ENCODE data around the gene TPPP3. TPM values are rescaled to one million over a fixed set of nuclear protein-coding genes. Genes with fewer than 3 reads are reported as not detected.

TPPP3 gene
- total and polyA plus RNA-seq, 9 donors = 2.2 to 269 (median 15.2) TPM

DNA sequence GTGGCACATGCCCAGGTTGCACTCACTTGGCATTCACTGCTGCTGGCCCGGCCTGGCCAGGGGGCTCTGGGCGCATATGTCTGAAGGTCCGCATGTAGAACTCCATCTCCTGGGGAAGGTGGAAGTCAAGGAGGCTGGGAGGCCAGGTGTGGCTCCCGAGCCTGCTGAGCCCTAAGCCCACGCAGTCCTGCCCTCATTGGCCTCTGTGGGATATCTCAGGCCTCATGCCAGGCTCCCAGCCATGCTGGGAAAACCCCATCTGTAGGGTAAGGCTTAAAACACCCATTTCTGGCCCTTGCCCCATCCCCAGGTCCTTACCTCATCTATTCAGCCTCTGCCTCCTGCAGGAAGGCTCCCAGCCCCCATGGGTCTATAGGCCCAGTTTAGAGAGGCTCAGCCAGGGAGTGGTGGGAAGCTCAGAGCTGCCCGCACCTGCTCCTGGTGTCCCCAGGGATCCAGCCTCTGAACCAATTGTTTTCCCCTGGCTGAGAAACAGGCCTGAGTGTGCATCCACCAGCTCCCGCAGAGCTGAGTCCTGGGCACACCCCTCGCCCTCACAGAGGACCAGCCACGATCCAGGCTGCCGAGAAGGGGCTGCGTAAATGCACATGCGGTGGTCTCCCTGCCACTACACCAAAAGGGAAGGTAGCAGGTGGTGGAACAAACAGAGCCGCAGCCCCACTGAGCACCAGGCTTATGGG lies 2.3 kb upstream of the TPPP3 start:
- Histone ChIP-seq H3K4me3 (no peak overlapping the region), H3K4me1 (ENCODE audit: insufficient read depth) (peaks cover 14% of the 10 kb centered on the region), H3K27me3 (no peaks in the 10 kb centered on the region), H3K36me3 (no peaks in the 10 kb centered on the region), H3K9me3 (no peaks in the 10 kb centered on the region), H3K27ac (no peak overlapping the region)
- TF ChIP-seq POLR2A (IDR thresholded peaks at IDR 0.05) (no peak), EP300 (IDR thresholded peaks at IDR 0.05) (no peak)
- TF ChIP-seq, protein P1, sequence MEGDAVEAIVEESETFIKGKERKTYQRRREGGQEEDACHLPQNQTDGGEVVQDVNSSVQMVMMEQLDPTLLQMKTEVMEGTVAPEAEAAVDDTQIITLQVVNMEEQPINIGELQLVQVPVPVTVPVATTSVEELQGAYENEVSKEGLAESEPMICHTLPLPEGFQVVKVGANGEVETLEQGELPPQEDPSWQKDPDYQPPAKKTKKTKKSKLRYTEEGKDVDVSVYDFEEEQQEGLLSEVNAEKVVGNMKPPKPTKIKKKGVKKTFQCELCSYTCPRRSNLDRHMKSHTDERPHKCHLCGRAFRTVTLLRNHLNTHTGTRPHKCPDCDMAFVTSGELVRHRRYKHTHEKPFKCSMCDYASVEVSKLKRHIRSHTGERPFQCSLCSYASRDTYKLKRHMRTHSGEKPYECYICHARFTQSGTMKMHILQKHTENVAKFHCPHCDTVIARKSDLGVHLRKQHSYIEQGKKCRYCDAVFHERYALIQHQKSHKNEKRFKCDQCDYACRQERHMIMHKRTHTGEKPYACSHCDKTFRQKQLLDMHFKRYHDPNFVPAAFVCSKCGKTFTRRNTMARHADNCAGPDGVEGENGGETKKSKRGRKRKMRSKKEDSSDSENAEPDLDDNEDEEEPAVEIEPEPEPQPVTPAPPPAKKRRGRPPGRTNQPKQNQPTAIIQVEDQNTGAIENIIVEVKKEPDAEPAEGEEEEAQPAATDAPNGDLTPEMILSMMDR (IDR thresholded peaks at IDR 0.05) = no peak
- DNase-seq = peak in 1 of 5 donors; percentile 49
- intact Hi-C loops (cut with DNase I) = loop anchor here in 2 of 4 donors (5.0 to 10.0 kb wide), 3 partner anchors 111 to 431 kb away; partner anchors contain the start of genes CES3 (in 1 of the 2) and PLEKHG4 (in 1 of the 2)
- WGBS, 3 donors = 81 to 84% (median 81%) methylated on average over 8 to 13 of the region's 13 CpGs

DNA sequence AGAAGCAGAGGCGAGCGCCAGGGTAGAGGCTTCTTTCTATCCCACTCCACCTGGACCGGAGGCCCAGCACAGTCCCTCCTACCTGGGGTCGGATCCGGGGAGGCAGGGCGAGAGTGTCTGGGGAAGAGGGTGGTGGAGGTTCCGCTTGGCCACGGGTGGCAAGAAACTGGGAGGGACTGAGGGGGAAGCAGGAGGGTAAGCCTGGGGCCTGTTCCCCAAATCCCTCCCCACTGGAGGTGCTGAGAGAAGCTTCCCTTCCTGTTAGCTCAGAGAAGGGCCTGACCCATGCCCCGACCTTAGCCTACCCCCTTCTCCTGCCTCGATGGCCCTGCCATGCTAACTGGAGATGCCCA lies 1.8 kb upstream of the TPPP3 start:
- Histone ChIP-seq H3K4me3 (no peak overlapping the region), H3K27ac (no peak overlapping the region), H3K36me3 (no peaks in the 10 kb centered on the region), H3K9me3 (no peaks in the 10 kb centered on the region), H3K4me1 (ENCODE audit: insufficient read depth) (peaks cover 14% of the 10 kb centered on the region), H3K27me3 (no peaks in the 10 kb centered on the region)
- TF ChIP-seq EP300 (IDR thresholded peaks at IDR 0.05) (no peak), POLR2A (IDR thresholded peaks at IDR 0.05) (no peak)
- TF ChIP-seq, protein P1 (IDR thresholded peaks at IDR 0.05) = no peak
- 80 to 87% (median 85%) methylated on average over 10 of the region's 10 CpGs for WGBS, 3 donors
- peak in 2 of 5 donors; percentile 28 to 34 for DNase-seq
- intact Hi-C loops (cut with DNase I) = loop anchor here in 2 of 4 donors (5.0 to 10.0 kb wide), 3 partner anchors 110 to 430 kb away; partner anchors contain the start of genes CES3 (in 1 of the 2) and PLEKHG4 (in 1 of the 2)

DNA sequence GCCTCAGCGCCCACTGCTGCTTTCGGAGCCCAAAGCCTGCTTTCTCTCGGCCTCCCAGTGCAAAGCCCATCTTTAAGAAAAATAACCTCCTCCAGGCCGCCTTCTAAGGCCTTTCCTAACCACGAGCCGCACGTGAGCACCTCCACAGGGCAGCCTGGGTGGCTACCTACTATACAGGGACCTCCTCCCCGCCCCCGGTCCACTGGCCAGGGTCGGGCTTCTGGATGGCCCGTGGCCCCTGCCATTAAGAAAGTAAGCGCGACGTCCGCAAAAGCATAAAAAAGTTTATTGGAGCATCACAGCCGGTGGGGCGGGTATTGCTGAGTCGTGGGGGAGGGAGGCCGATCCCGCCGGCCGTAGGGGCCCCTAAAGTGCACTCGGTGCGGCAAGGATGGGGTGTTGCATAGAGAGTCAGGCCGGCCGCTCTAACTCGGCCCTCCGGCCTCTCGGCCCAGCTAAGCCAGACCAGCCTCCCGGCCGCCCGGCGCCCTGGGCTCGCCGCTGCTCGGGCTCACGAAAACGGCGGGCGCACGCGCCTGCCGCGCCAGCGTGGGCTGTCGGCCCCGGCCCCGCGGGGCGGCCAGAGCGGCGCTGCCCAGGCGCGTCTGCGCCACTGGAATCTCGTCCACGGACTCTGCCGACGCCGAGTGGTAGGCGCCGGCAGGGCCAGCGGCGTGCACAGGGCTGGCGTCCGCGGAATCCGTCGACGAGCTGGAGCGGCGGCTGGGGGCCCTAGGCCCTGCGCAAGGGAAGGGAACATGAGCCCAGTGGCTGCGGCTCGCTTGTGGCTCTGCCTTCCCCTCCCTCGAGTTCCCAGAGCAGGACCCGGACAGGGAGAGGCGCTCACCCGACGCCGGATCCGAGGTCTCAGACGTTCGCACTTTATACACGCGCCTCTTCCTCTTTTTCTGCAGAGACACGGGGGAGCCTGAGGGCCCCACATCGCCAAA lies 1.1 kb upstream of the TPPP3 start:
- H3K27ac ChIP-seq = no peak overlapping the region
- WGBS, 3 donors = 23 to 28% (median 26%) methylated on average over 67 to 88 of the region's 88 CpGs
- no peaks in the 10 kb centered on the region for H3K9me3 ChIP-seq
- DNase-seq = peak in 4 of 5 donors; percentile 39 to 66 (median 46)
- no peaks in the 10 kb centered on the region for H3K36me3 ChIP-seq
- no peaks in the 10 kb centered on the region for H3K27me3 ChIP-seq
- intact Hi-C loops (cut with DNase I) = loop anchor here in 2 of 4 donors (5.0 to 10.0 kb wide), 3 partner anchors 110 to 430 kb away; partner anchors contain the start of genes CES3 (in 1 of the 2) and PLEKHG4 (in 1 of the 2)
- peak overlapping the region; percentile 32 for H3K4me3 ChIP-seq
- H3K4me1 ChIP-seq (ENCODE audit: insufficient read depth) = peaks cover 14% of the 10 kb centered on the region
- no peak for TF ChIP-seq POLR2A (IDR thresholded peaks at IDR 0.05)
- TF ChIP-seq, protein P1 (IDR thresholded peaks at IDR 0.05) = no peak
- TF ChIP-seq EP300 (IDR thresholded peaks at IDR 0.05) = no peak

DNA sequence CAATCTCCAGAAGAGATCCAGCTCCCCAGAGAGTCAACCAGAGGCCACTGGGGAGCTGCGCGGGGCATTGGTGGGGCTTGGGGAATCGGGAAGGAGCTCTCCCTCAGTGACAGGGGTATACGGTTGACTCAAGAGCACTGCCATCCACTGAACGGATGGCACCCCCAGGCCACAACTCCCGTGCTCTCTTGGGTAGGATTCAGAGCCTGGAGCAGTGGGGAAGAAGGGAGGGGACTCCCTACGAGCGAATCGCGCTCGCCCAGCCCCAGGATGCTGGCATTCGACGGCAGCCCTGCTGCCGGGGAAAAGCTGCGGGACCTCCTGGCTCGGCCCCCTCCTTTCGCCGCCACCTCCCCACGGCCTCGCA lies 473 bp upstream of the TPPP3 start:
- WGBS, 3 donors = 5 to 8% (median 6%) methylated on average over 20 of the region's 20 CpGs
- H3K36me3 ChIP-seq = no peaks in the 10 kb centered on the region

More for the DNA sequence above, 473 bp upstream of the TPPP3 start:
- H3K27ac ChIP-seq = no peak overlapping the region
- H3K9me3 ChIP-seq = no peaks in the 10 kb centered on the region
- H3K4me1 ChIP-seq (ENCODE audit: insufficient read depth) = peaks cover 10% of the 10 kb centered on the region
- peak overlapping the region; percentile 32 for H3K4me3 ChIP-seq
- DNase-seq = peak in 1 of 5 donors; percentile 56
- intact Hi-C loops (cut with DNase I) = loop anchor here in 2 of 4 donors (10.0 kb wide), 2 partner anchors 109 to 429 kb away; partner anchors contain the start of gene CES3 (in 1 of the 2)
- no peak for TF ChIP-seq POLR2A (IDR thresholded peaks at IDR 0.05)
- no peak for TF ChIP-seq EP300 (IDR thresholded peaks at IDR 0.05)
- TF ChIP-seq, protein P1 (IDR thresholded peaks at IDR 0.05) = no peak
- no peaks in the 10 kb centered on the region for H3K27me3 ChIP-seq

Measured in ovary (tissue), 9 donors.